ENCODE data around the gene FAM47E. TPM values are rescaled to one million over a fixed set of nuclear protein-coding genes. Genes with fewer than 3 reads are reported as not detected.

Gene FAM47E
- total and polyA plus RNA-seq, 2 donors (not counting 3 experiments of a cell fraction or from before 2014, with no cell fraction given): 0.11 TPM; not detected in 1

DNA sequence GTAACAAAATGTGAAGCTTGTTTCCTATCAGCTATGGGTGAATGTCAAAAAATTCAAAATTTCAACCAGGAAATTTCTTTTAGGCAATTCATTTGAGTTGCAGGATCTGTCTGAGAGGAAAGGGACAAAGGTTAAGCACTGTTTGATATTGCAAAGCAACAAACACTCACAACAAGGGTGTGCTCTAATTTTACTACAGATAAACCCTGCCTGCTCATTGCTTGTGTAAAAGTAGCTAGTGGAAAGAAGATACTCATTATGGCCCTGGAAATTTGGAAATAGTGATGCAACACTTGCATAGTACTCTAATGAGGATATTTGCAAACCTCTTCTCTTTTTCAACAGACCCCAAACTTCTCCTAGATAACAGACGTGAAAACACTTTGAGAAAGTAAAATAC, 27.1 kb downstream of the FAM47E start:
- Histone ChIP-seq H2AFZ (ENCODE audit: low read depth, low read length) (no peak overlapping the region), H3K4me2 (ENCODE audit: insufficient read depth, low read length) (no peak overlapping the region), H3K4me1 (ENCODE audit: control insufficient read depth, extremely low read depth, insufficient read depth, low read length) (no peaks in the 10 kb centered on the region), H3K36me3 (ENCODE audit: control insufficient read depth in 2 of 2, extremely low read depth in 1 of 2, insufficient read depth in 2 of 2, low read length in 2 of 2) (no peaks in the 10 kb centered on the region), H3K27ac (ENCODE audit: insufficient read depth, low read depth, low read length) (no peak overlapping the region), H3K9me3 (replicated peaks; ENCODE audit: control insufficient read depth, insufficient read depth, low read length) (no peaks in the 10 kb centered on the region), H3K9me1 (replicated peaks; ENCODE audit: control insufficient read depth, extremely low read depth, insufficient read depth, low read length) (no peaks in the 10 kb centered on the region), H3K4me3 (replicated peaks in 1 of 3; ENCODE audit: insufficient read depth in 1 of 3, low read depth in 1 of 3, low read length in 3 of 3) (no peak overlapping the region), H3K9ac (replicated peaks; ENCODE audit: extremely low read depth, insufficient read depth, low read length) (no peak overlapping the region), H4K20me1 (replicated peaks; ENCODE audit: control insufficient read depth, extremely low read depth, insufficient read depth, low read length) (no peaks in the 10 kb centered on the region), H3K27me3 (ENCODE audit: control insufficient read depth in 2 of 2, insufficient read depth in 2 of 2, low read length in 2 of 2) (peaks cover 3 to 11% of the 10 kb centered on the region in 2 experiments), H3K79me2 (ENCODE audit: control insufficient read depth, insufficient read depth, low read length) (no peaks in the 10 kb centered on the region)
- dilution Hi-C loops (cut with MboI; ENCODE audit: extremely low pct_ligation_motif_present, low sequenced_read_pairs) (no loop called here), intact Hi-C loops (cut with micrococcal nuclease) (no loop called here)
- TF ChIP-seq POLR2A (IDR thresholded peaks at IDR 0.05; ENCODE audit: low read depth, low read length) (no peak), FOS (IDR thresholded peaks at IDR 0.05; ENCODE audit: borderline replicate concordance, insufficient read depth, low read length) (no peak), GATA2 (IDR thresholded peaks at IDR 0.05; ENCODE audit: insufficient read depth, insufficient read length, low read depth, low read length) (no peak), POLR2AphosphoS5 (IDR thresholded peaks at IDR 0.05; ENCODE audit: insufficient read depth, low read depth, low read length) (no peak), EZH2 (IDR thresholded peaks at IDR 0.05; ENCODE audit: borderline replicate concordance, low read depth, low read length, severe bottlenecking) (no peak), MYC (IDR thresholded peaks at IDR 0.05; ENCODE audit: low read depth, low read length) (no peak), JUN (IDR thresholded peaks at IDR 0.05; ENCODE audit: borderline replicate concordance, insufficient read depth, insufficient read length, low read depth) (no peak)
- TF ChIP-seq, protein P1, sequence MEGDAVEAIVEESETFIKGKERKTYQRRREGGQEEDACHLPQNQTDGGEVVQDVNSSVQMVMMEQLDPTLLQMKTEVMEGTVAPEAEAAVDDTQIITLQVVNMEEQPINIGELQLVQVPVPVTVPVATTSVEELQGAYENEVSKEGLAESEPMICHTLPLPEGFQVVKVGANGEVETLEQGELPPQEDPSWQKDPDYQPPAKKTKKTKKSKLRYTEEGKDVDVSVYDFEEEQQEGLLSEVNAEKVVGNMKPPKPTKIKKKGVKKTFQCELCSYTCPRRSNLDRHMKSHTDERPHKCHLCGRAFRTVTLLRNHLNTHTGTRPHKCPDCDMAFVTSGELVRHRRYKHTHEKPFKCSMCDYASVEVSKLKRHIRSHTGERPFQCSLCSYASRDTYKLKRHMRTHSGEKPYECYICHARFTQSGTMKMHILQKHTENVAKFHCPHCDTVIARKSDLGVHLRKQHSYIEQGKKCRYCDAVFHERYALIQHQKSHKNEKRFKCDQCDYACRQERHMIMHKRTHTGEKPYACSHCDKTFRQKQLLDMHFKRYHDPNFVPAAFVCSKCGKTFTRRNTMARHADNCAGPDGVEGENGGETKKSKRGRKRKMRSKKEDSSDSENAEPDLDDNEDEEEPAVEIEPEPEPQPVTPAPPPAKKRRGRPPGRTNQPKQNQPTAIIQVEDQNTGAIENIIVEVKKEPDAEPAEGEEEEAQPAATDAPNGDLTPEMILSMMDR (IDR thresholded peaks at IDR 0.05; ENCODE audit: extremely low read depth in 1 of 2, insufficient read depth in 1 of 2, low read depth in 1 of 2, low read length in 2 of 2): no peak
- TF ChIP-seq, protein P2, sequence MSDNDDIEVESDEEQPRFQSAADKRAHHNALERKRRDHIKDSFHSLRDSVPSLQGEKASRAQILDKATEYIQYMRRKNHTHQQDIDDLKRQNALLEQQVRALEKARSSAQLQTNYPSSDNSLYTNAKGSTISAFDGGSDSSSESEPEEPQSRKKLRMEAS (IDR thresholded peaks at IDR 0.05; ENCODE audit: insufficient read depth, insufficient read length): no peak
- BruUV-seq (replicated peaks): no TSS peak
- DNase-seq (ENCODE audit: low read depth, low spot score): no peak
- POLR2A ChIA-PET: no interaction called here
- FAIRE-seq: no peak
- CTCF ChIA-PET: interaction anchor here (1.1 to 4.4 kb wide), 5 partner anchors 8 to 99 kb away, joined by 3 to 16 read pairs (median 4); no protein-coding TSS in a partner anchor

Measured in endothelial cell of umbilical vein (primary cell).